Measurements from ENCODE around the gene CD9.

CD9 gene

DNA sequence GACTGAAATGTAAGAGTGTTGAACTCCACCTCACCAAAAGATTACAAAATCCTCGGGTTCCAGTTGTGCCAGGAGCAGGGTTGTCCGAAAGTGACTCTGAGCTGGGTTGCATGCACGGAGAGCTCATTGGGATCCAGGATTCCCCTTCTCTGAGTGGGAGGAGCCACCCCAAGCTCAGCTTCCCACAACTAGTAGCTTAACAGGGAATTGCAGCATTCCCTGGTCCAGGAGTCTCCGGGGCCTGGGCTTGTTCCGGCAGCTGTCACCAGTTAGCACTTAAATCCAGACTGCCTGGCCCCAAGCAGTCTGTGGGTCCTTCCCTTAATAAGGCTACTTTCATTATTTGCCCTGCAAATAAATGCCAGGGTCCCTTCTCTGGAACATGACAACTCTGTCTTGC lies 50.1 kb downstream of the CD9 start:
- DNase-seq = no peak

DNA sequence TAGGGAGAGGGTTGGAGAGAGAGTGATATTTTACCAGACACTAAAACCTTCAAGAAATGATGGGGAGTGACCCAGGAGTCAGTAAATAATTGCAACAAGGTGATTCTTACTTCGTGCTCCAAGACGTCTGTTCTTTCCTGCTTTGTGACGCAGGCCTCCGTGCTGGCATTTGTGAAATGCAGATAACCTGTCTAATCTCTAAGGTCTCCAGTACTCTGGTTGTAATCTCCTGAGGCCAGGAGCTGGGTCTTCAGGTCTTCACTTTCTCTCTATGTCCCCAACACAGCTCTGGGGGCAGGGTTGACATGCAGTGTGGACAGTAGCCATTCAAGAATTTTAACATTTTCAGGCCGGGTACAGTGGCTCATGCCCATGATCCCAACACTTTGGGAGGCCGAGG lies 53.1 kb downstream of the CD9 start:
- no peak for DNase-seq

DNA sequence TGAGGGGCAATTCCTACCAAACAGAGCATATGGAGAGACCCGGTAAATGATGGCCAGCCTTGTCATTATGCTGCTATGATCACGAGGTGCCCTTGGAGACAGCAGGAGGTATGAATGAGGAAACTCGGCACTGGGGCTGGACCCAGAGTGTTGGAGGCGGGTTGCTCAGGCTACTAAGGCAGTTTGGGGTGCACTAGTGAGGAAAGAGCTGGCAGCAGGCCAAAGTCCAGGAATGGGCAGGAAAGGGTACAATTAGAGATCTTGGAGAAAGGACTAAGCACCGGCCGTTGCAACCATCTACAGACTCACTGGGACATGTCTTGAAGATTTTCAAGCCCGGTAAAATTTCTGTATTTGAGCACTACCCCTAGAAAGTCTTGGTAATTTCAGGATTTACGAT lies 54.3 kb downstream of the CD9 start:
- DNase-seq = no peak

DNA sequence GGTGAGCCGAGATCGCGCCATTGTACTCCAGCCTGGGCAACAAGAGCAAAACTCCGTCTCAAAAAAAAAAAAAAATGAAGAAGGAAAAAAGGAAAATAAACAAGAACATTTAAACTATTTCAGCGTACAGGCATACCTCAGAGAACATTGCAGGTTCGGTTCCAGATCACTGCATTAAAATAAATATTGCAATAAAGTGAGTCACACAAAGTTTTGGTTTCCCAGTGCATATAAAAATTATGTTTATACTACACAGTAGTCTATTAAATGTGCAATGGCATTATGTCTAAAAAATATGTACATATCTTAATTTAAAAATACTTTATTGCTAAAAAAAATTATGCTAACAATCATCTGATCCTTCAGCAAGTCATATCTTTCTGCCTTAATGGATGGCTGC lies 56.8 kb downstream of the CD9 start:
- no peak for DNase-seq

DNA sequence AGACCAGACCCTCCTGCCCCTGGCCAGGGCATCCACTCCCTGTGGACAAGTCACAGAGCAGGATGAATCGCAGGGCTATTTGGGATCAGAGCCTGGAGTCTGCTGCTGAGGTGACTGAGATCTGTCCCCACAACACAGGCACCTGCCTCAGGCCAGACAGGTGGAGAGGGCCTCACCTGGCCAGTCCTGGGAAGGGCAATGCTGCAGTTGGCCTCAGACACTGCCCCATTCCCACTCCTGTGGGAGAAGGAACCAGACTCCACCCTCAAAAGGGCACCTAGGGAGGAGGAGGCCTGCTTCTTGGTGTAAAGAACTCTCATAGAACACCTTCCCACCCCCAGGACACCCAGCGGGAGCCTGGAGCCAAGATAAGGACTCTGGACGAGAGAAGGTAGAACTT lies 62.0 kb downstream of the CD9 start:
- DNase-seq = no peak

DNA sequence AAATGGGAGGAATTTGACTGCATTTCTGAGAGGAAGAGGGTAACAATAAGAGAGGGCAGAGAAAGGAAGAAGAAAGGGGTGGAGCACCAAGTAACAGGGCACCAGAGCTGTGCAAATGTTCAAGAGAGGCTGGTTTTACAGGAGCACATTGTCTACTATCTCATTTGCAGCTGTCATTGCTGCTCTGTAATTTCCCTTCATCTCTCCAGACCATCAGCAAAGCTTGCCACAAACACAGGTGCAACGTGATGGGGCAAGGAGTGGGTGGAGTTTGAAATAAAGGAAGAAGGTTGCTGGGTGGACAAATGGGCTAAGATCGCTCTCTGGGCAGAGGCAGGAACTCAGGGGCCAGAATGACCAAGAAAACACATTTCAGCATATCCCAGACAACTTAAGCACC lies 62.4 kb downstream of the CD9 start:
- no peak for DNase-seq

DNA sequence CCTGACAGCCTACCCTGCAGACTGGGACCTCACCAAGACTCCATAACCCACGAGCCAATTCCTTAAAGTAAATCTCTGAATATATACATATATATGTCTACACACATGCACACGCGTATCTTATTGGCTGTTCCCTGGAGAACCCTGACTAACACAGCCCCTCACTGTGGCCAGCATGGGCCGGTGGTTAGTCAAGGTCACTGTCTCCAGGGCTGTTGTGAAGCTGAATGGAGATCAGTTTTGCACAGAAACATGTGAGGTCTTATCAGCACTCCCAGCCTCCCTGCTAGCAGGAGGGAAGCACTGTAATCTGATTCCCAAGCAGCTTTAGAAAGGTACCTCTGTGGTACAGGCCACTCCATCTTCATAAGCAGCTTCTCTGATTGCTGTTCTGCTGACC lies 63.7 kb downstream of the CD9 start:
- no peak for DNase-seq

DNA sequence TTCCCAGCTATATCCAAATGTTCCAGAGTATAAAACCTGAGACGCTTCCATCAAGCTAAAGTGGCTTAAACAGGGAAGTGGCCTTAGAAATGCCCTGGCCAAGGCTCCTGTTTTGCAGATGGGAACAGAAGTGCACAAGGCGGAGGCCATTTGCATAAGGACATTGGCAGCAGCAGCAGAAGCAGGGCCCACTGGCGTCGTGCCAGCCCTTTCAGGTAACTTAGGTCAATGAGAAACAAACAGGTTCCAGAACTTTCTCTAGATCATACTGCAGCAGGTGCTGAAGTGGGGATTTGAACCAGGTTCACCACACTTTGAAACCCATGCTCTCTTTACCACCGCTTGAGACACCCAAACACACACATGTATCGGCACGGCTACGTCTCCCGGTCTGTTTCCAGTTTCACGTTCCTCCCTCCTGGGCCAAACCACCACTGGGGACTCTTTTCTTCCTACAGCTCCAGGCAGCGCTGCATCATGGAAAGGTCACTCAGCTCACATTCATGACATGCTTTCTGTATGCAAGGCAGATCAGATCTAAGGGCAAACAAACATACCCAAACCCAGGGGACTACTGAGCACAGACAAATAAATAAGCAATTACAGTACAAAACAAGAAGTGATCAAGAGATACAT lies 64.3 kb downstream of the CD9 start:
- no peak for DNase-seq

DNA sequence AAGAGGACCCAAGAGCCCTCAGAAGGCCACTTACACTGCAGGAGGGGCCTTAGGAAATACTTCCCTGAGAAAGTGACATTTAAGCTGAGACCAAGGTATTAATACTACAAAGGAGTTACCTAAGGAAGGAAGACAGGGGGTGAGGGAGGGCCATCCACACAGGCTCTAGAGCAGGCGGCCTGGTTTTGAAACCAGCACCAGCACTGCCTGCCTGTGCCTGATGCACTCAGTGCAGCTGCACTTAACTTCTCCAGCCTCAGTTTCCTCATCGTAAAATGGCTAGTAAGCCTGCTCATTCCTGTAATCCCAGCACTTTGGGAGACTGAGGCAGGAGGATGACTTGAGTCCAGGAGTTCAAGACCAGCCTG lies 64.8 kb downstream of the CD9 start:
- no peak for DNase-seq

DNA sequence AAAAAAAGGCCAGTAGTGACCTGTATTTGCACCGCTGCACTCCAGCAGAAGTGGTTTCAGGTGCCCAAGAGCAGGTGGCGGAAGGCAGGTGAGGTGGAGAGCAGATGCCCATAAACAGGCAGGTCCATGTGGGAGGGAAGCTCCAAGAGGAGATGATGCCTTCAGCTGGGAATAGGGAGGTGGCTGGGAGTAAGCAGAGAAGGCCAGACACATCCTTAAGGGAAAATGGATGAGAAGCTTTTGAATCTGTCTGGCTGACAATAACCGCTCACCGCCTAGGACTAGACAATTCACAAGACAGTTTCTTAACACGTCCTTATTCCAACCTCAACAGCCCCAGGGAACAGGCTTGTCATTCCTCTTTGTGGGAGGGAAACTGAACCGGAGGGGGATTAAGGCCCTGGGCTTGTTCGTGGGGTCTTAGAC lies 66.4 kb downstream of the CD9 start:
- DNase-seq = no peak

DNA sequence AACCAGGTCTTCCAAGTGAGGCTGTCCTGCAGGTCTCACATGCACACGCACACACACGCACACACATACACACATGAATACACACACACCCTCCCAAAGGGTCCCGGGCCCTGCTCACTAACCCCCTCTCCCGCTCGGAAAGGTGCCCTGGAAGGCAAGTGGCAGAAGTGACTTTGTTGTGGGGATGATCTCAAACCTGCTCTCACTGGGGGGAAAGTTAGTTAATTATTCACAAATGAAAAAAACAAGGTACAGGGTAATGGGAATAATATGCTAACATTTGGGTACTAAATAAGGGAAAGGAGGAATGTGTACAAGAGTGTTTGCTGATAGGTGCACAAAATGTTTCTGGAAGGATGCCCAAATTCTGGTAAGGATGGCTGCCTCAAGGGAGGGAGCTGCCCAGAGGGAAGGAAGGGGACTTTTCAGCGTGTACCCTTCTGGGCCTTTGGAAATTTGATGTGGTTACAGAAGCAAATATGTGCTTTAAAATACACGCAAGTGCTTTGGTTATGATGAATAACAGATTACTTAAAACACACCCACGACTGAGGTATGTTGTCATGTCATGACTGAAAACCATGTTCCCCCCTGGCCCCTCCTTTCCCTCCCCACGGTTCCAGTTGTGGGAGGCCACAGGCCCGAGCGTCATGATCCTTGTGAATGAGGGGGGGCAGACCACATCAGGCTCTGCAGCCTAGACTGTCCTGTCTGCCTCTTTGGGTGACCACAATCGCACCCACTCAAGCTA lies 66.9 kb downstream of the CD9 start:
- no peak for DNase-seq

DNA sequence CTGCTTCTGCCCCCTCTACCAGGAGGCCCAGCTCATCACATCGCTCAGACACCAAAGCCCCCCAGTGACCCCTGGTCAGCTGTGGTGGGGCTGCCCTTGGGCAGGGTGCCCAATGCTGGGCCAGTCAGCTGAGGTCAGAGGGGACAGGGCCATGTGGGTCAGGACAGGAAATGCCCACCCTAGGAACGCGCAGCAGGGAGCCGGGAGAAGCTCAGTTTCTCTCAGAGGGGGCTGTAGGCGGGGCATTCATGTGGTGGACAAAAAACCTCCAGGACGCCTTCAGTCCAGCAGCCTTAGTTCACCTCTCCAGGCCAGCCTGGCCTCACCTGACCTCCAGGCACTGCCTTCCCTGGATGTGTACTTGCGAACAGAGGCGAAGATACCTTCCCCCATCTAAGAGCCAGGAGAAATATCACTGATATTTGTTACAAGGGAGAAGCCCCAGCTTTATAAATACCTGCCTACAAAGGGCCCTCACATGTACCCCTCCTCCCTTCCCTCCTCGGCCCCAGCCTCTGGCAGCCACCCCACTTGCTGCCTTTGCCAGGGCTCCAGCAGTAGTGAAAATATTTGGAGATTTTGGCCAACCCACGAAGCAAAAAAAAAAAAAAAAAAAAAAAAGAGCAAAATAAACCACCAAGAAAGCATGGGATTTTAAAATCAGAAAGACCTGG lies 68.4 kb downstream of the CD9 start:
- DNase-seq = no peak

DNA sequence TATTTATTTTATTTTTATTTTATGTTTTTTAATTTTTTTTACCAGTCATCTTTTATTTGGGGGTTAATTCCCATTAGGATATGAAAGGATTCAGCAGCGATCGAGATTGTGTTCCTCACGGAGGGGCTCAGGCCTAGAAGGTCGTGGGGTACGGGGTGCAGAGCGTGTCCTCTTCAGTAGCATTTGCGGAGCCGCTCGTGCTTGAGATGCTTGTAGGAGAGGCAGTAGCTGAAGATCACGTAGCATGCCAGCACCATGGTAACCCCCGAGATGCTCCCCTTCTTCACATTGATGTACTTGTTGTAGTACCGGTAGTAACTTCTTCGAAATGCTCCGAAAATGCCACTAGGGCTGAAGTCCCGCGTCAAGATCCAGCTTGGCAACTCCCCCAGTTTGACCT lies 69.8 kb downstream of the CD9 start:
- no peak for DNase-seq

DNA sequence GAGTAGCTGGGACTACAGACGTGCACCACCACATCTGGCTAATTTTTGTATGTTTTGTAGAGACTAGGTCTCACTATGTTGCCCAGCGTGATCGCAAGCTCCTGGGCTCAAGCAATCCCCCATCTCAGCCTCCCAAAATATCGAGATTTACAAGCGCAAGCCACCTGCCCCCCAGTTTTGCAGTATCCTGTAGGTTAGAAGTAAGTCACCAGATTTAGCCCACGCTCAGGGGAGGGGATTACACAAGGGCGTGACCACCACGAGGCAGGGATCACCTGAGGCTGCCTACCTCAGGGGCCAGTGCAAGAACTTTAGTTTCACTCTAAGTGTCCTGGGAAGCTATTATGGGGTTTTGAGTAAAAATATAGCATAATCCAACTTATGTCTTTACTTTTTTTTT lies 71.1 kb downstream of the CD9 start:
- DNase-seq = no peak

DNA sequence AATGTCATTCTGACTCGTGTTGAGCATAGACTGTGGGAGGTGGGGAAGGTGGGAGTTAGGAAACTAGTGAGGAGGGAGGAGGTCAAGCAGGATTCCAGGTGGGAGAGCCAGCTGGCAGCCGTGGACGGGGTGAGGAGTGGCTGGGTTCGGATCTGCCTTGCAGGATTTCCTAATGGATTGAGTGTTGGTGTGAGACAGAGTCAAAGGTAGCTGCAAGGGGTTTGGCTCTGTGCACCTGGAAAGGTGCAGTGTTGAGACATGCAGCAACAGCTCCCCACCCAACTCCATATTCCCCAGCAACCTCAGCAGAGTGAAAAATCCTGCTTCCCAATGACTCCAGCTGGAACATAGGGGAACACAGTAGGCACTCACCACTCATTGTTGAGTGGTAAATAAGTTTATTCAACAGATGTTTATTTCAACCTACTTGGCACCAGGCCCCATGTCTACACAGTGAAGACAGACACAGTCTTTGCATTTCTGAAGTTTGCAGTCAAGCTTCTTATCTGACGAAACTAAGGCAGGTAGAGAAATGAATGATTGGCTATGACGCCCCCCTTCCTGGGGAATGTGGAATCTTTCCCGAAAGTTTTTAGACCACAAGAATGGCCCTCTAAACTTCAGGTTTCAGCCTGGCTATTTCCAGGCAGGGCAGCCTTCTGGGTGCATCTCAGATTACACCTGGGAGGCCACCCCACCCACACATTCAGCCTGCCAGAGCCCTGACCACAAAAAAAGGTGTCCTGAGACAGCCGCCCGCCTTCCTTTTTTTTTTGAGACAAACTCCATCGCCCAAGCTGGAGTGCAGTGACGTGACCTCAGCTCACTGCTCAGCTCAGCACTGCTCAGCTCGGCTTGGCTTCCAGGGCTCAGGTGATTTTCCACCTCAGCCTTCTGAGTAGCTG lies 72.4 kb downstream of the CD9 start:
- DNase-seq = no peak

DNA sequence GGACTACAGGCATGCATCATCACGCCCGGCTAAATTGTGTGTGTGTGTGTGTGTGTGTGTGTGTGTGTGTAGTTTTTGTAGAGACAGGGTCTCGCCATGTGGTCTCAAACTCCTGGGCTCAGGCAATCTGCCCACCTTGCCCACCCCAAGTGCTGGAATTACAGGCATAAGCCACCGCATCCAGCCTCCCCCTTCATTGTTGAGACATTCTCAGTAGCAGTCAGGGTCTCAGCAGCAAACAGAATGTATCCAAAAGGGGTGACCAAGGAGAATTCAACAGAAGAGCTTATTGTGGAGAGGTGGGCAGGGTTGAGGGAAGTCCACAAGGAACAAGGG lies 73.0 kb downstream of the CD9 start:
- DNase-seq = no peak

DNA sequence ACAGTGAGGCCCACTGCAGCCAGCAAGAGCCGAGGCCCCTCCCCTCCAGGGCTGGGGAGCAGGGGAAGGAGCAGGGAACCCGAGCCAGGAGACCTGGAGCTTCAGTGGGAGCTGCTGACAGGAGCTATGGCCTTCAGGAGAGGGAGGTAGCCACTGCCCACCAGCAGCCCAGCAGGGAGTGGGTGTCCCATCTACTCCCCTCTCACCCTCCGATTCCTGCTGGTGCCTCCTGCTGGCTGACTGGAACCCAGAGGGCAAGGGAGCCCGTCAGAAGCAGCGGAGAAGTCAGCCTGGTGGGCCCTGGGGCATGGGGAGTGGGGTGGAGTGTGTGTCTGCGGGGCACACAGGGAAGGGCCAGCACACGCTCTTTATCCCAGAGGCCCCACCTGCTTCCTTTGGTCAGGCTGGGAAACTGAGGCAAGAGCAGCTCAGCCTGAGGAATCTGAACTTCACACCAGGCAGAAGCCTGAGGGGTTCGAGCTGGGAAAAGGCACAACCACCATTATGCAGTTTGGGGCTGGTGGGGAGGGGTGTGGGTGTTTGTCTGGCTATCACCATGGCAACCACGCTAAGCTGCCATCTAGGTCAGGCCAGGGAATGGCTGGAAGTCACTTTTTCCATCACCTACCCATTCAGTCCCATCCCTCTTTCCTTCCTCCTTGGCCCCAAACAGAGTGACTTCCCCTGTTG lies 73.5 kb downstream of the CD9 start:
- DNase-seq = no peak

DNA sequence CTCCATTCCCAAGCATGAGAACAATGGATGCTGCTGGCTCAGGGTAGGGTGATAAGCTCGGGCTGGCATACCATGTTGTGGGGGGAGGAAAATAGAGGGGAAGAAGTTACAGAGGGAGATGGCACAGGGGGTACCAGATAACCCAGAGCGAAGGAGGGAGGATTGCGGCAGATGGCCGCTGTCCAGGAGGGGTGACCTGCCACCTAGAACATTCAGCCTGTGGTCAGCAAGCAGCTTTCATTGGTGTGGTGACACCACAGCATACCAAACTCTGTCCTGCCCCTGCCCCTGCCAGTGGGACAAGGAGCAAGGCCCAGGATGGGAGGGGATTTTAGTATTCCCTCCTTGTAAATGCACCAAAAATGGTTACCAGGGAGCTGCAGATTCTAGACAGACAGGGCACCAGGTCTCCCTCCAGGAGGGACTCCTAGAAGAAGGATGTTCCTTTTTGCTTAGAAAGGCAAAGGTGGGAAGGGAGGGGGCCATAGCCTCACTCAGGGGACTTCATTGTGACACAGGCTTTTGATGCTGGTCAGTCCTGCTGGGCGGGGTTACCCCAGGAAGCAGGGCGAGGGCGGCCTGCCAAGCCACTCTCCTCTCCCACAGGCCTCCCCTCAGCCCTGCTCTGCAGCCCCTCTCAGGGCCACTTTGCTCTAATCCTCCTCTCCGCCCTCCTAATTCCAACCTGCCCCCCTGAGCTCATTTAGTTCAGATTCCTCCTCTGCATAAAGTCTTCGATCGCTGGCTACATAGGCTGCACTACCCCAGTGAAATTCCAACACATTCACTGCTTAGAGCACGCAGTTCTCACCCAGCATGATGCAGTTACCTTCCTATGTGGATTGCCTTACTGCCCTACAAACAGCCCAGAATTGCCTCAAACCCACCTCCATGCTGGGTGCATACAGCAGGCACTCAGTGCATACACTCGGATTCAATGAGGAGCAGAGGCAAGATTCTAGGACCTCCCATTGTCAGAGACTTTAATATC lies 74.3 kb downstream of the CD9 start:
- DNase-seq = no peak

DNA sequence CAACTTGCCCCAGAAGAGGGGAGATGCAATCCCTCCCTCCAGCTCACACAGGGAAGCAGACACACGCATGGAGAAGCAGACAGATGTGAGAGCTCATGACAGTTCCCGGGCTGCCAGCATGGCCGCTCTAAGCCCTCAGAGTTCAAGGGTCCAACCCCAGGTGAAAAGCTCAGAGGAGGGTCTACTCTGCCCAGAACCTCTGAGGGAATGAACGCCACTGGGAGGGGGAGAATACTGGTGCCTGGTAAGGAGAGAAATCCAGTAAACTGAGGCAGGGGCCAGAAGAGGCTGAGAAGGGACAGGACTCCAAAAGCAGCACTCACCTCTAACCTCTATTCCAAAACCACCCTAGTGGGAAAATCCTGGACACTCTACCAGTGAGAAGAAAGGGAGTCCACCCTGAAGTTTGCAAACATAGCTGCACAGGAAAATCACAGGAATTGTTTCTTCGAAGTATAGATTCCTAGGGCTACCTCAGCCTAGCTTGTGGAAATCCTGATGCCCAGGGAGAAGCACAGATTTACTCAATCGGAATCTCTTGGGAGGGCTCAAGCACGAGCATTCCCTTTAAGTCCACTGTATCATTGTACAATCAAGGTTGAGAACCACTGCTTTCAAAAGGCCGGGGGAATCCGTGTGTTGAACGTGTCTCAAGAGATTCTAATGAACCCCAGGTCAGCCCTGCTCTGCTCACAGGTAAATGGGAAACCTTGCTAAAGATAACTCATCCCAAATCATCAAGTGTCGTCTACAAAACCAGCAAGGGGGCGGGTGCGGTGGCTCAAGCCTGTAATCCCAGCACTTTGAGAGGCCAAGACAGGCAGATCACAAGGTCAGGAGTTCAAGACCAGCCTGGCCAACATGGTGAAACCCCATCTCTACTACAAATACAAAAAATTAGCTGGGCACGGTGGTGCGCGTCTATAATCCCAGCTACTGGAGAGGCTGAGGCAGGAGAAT lies 76.0 kb downstream of the CD9 start:
- DNase-seq = no peak

DNA sequence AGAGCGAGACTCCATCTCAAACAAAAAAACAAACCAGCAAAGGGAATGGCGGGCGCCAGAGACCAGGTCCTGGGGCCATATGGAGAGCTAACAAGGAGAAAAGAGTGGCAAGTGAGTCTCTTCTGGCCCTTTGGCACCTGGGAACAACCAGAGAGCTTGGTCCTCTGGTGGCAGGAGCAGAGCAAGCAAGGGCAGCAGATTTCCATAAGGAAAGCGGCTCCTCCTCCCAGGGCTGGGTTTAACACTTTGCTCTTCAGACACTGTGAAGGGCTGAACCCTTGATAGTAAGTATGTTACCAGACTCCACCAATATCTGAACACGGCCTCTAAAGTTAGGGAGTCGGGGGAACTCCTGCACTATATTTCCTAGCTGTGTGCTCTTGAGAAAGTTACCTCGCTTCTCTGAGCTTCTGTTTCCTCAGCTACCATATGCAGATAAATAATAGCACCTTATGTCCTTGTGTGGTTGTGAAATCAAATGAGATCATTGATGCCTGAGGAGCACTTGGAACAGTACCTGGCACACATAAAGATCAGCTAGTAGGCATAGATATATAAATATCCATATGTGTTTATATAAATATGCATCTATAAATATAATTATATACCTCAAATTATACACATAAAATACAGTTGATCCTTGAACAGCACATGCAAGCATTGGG lies 76.9 kb downstream of the CD9 start:
- no peak for DNase-seq
